ENCODE results near the gene RUNX3.

DNA sequence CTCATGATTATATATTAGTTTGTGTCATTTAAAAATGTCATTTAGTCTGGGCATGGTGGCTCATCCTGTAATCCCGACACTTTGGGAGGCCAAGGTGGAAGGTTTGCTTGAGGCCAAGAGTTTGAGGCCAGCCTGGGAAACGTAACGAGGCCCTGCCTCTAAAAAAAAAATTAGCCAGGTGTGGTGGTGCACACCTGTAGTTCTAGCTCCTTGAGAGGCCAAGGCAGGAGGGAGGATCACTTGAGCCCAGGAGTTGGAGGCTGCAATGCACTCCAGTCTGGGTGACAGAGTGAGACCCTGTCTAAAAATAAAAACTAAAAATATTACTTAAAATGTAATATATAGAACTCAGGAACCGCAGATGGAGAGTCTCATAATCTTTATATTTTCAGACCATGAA is 34.6 kb downstream of the RUNX3 start:
- TF ChIP-seq, protein P1, sequence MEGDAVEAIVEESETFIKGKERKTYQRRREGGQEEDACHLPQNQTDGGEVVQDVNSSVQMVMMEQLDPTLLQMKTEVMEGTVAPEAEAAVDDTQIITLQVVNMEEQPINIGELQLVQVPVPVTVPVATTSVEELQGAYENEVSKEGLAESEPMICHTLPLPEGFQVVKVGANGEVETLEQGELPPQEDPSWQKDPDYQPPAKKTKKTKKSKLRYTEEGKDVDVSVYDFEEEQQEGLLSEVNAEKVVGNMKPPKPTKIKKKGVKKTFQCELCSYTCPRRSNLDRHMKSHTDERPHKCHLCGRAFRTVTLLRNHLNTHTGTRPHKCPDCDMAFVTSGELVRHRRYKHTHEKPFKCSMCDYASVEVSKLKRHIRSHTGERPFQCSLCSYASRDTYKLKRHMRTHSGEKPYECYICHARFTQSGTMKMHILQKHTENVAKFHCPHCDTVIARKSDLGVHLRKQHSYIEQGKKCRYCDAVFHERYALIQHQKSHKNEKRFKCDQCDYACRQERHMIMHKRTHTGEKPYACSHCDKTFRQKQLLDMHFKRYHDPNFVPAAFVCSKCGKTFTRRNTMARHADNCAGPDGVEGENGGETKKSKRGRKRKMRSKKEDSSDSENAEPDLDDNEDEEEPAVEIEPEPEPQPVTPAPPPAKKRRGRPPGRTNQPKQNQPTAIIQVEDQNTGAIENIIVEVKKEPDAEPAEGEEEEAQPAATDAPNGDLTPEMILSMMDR (IDR thresholded peaks at IDR 0.05): no peak
- TF ChIP-seq POLR2A (IDR thresholded peaks at IDR 0.05): no peak
